Stomach (tissue), 4 donors: ENCODE results near the gene SNX5.

Experiments used
- EP300 ChIP-seq: sonication (generic); formaldehyde crosslinking; IDR thresholded peaks from one replicate; pipeline ENCODE4 v1.6.1; 2017; ENCODE audit warnings: antibody characterized with exemption
- POLR2A ChIP-seq, 4 donors: fragments of 450-650 bp; IDR thresholded peaks; one replicate each; pipeline ENCODE4 v1.6.1; 2016; ENCODE audit warnings: antibody characterized with exemption in 4 of 4, control low read depth in 2 of 4, mild to moderate bottlenecking in 1 of 4, moderate library complexity in 1 of 4
- POLR2AphosphoS5 ChIP-seq, 3 donors: sonication (generic); formaldehyde crosslinking; IDR thresholded peaks; one replicate each; pipeline ENCODE4 v1.6.1; 2016; ENCODE audit warnings: antibody characterized with exemption in 3 of 3
- TF ChIP-seq, protein P1 (sequence below), 7 experiments: fragments of 450-650 bp in 4 of 7; fragments of 200-600 bp in 3 of 7; sonication (generic) in 3 of 7; IDR thresholded peaks; one replicate each; pipeline ENCODE4 v1.5.1; 2016 to 2019; ENCODE audit warnings: antibody characterized with exemption in 7 of 7, control low read depth in 2 of 7, mild to moderate bottlenecking in 1 of 7

DNA sequence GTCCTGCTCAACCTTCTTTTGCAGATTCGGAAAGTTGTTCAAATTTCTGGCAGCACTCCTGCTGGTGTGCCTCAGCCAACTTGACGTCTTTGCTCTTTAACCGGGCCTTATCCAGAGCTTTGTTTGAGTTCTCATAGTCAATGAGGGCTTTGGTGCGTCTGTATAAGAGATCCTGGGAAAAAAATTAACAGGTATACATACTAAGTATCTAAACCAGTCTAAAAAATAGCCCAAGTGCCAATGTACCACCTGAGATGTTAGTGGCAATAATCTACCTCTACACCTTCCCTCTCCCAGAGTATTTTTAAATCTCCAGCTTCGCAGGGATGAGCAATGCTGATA lies 21.1 kb downstream of the SNX5 start:
- TF ChIP-seq POLR2A (IDR thresholded peaks at IDR 0.05) (no peak), EP300 (no peak), POLR2AphosphoS5 (IDR thresholded peaks at IDR 0.05) (no peak)
- TF ChIP-seq, protein P1, sequence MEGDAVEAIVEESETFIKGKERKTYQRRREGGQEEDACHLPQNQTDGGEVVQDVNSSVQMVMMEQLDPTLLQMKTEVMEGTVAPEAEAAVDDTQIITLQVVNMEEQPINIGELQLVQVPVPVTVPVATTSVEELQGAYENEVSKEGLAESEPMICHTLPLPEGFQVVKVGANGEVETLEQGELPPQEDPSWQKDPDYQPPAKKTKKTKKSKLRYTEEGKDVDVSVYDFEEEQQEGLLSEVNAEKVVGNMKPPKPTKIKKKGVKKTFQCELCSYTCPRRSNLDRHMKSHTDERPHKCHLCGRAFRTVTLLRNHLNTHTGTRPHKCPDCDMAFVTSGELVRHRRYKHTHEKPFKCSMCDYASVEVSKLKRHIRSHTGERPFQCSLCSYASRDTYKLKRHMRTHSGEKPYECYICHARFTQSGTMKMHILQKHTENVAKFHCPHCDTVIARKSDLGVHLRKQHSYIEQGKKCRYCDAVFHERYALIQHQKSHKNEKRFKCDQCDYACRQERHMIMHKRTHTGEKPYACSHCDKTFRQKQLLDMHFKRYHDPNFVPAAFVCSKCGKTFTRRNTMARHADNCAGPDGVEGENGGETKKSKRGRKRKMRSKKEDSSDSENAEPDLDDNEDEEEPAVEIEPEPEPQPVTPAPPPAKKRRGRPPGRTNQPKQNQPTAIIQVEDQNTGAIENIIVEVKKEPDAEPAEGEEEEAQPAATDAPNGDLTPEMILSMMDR (IDR thresholded peaks at IDR 0.05), result no peak
